HG03159 (cell line): ENCODE results near the gene MGLL.

Experiments used
- ATAC-seq: cut with Tn5 transposase; IDR thresholded peaks from one replicate; pipeline ENCODE4 v1.9.1; 2021; ENCODE audit warnings: mild to moderate bottlenecking, moderate library complexity; ENCODE audit not compliant: unreplicated experiment

Gene MGLL

DNA sequence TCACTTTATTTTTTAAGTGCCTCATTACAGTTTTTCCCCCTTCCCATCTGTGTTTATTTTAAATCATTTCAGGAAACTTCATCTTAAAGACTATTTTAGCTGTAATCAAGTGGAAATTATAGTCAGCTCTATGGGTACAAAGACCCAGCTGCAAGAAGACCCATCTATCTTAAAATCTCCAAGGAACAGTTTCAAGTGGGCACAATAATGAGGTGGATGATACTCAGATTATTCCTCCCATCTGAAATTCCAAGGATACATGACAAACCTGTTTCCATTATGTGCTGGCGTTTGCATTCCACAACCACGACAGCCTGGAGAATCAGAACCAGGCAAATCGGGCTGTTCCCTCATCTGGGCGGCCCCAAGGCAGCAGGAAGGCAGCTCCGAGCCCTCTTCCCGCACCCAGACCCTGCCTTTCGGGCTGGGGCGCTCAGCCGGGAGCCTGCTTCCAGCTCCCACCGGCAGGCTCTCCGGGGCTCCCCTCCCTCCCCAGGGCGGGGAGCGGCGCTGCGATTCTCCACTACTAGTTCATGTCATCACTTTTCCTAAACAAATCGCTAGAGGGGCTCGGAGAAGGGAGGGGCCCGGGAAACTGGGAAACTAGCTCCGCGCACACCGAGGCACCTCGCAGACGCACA lies at the start of gene MGLL:
Gene MGLL, minus strand, starts transcription at position 475 of the 641 bp plus-strand sequence. Its CDS starts 197 bp downstream, at position 278.
- peak; percentile 3 for ATAC-seq

DNA sequence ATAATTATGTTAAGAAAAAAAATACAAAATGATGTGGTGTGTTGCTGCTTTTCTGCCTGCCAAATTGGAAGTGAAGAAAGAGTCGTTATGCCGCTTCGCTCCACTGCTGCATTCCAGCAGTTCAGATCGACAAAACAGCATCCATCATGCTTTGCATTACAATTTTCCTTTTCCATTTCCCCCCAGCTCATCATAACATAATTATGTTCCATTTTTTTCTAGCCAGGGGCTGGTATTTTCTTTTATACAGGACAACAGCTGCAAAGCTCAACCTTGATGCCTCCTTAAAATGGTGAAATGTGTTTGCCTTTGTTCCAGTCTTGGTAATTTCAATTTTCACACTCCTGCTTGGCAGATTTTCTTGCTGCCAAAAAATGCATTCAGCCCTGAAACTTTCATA lies 47.8 kb upstream of the MGLL start:
- no peak for ATAC-seq

DNA sequence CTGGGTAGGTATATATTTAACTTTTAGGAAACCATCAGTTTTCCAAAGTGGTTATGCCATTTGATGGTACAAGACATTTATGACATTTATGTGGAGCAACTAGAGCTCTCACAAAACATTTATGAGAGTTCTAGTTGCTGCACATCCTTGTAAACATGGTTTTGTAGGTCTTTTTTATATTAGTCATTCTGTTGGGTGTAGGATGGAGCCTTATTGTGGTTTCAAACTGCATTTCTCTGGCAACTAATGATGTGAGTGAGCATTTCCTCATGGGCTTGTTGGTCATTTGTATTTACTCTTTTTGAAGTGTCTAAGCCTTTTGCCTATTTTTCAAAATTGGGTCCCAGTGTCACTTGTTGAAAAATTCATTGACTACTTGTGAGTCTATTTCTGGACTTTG lies 45.7 kb upstream of the MGLL start:
- ATAC-seq, result no peak

DNA sequence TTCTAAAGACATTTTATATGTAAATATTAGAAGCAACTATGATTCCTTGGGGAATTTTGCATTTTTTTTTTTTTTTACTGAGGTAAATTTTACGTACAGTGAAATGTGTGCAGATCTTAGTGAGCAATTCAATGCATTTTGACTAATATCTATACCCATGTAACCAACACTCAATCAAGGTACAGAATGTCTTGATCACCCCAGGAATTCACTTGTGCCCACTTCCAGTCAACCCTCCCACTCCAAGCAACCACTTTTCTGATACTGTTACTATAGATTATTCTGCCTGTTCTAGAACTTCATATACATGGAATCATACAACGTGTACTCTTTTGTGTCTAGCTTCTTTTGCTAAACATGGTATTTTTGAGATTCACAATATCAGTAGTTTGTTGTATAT lies 45.1 kb upstream of the MGLL start:
- no peak for ATAC-seq

DNA sequence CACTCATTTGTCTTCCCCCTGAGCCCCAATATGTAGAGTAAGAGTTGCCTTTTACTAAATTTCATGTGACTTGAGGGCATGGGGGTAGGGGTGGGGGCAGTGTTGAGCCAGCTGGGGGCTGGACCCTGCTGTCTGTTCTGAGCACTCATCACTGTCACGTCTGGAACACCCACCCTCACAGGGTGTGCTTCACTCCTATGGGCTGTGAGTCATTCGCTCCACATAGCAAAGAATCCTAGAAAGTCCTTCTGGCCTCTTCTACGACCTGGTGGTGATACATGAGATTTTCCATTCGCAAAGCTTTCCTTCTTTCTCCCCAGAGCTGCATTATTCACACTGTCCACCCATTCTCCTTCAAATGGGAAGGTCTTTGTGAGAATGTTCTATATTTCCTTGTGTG lies 43.6 kb upstream of the MGLL start:
- no peak for ATAC-seq

DNA sequence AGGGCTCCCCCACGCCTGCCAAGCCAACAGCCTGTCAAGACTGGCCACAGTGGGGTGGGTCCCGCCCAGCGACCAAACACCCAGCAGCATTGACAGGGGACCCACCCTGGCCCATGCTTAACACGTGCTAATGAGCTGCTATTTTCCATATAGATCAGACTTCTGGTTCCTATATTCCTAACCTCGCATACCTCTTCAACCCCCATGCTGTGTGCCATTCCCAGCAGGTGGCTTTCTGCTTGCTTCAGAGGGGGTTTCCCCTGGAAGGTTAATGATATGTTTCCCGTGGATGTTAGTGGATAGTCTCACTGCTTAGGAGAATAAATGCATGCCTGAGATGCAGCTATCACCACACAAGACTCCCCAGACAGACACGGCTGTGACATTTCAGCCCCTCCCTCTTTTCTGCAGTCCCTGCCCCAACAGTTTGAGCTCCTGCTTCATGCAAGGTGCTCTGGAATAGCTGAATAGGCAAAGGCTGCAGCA lies 37.9 kb upstream of the MGLL start:
- ATAC-seq, result no peak

DNA sequence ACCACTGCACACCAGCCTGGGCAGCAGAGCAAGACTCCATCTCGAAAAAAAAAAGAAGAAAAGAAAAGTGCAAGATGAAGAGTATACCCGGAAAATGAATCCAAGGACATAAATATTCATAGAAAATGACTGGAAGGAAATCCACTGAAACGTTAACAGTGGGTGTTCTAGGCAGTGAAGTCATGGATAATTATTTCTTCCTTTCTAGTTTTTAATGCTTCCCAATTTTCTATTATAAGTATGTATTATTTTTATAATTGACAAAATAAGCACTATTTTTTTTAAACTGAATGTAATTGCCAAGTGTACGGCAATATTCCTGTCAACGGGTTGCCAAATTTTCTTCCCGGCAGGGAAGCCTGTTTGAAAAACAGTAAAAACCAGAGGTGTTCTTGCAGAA lies 37.4 kb upstream of the MGLL start:
- no peak for ATAC-seq

DNA sequence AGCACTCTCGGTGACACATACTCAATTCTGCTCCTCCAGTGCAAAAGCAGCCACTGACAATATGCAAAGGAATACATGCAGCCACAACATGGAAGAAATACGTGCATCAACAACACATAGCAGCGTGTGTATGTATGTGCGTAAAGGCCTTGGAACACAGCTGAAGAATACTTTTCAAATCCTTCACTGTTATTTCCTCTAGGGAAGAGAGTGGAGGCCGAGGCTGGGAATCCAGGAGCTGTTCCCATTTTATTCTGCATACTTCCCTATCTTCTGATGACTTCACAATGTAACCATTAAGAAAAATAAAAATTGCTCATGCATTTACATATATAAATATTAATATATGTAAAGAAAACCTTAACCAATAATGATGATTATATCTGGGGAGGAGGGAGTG lies 36.6 kb upstream of the MGLL start:
- ATAC-seq, result no peak

DNA sequence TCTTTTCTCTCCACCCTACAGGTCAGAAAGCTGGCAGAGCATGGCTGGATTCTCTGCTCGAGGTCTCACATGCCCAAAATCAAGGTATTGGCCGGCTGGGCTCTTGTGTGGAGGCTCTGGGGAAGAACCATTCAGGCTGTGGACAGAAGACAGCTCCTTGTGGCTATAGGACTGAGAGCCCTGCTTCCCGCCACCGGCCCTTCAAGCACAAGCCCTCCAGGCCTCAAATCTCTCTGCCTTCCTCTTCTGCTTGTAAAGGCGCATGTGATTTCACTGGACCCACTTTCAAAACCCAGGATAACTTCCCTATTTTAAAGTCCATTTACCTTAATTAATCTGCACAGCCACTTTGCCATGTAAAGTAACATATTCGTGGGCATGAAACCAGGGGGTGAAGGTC lies 36.2 kb upstream of the MGLL start:
- no peak for ATAC-seq

DNA sequence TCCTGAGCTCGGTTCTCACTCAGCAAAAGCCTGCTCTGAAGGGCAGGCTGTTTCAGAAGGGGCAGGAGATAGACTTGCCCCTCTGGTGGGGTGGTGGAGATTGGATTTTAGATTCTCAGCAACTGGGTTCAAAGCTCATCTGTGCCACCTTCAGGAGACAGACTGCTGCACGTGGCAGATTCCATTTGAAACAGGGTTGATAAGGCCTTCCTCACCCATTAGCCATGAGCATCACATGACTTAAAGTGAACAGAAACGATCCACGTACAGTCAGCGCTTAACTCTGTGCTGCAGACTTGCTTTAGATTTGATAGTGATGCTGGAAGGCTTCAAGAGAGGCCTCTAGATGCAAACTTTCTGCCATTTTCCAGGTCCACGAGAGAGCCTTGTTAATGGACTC lies 35.0 kb upstream of the MGLL start:
- no peak for ATAC-seq

DNA sequence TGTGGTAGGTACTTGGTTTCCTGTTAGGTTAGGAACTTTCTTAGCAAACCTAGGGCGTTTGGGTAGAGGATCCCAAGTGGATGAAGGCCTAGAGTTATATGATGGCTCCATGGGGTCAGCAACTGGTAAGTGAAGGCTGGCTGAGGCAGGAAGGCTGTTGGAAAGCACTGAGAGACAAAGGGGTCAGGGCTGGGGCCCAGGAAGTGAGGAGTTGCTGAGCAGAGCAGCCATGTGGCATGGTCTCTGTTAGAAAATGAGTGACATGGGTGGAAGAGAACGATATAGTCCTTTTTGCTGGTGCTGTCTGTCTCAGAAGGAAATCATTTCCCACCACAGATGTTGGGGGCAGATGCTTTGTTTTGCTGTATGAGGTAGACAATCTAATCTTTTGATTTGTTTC lies 34.5 kb upstream of the MGLL start:
- ATAC-seq, result no peak

DNA sequence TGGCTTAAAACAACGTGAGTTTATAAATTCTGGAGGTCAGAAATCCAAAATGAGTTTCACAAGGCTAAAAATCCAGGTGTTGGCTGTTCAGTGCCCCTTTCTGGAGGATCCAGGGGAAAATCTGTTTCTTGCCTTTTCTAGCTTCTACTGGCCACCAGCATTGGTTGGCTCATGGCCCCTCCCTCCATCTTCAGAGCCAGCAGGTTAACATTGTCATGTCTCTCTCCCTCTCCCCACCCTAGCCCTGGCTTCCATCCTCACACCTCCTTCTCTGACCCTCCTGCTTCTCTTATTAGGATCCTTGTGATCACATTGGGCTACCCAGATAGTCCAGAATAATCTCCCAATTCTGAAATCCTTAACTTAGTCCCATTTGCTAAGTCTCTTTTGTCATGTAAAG lies 32.9 kb upstream of the MGLL start:
- no peak for ATAC-seq

DNA sequence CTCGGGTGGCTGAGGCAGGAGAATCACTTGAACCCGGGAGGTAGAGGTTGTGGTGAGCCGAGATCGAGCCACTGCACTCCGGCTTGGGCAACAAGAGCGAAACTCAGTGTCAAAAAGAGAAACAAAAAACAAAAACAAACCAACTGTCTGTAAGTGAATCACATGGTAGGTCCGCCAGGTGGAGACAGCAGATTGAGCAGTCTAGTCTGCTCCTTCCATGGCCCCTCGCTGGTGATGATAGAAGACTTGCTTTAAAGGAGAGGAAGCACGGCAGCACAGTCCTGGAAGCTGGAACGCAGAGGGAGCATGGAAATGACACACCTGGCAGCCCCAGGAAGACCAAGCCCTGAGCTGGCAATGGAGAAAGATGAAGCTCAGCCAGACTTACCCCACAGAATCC lies 31.4 kb upstream of the MGLL start:
- ATAC-seq, result no peak

DNA sequence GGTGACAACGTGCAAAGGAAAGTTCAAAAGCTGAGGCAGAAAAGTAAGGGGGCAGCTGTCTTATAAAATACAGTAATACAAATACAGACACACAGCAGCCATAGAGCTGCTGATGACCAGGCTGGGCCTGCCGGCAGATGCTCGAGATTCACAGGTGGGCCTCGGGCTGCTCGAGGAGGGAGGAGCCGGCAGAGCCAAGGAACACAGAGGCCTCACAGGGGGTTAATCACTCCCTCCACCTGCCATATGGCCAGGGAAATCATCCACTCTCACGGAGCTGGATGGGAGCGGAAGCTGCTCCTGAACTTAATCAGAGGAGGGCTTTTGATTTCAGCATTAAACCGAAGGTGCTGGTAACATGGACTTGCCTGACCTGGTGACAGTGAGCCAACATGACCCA lies 29.6 kb upstream of the MGLL start:
- ATAC-seq, result no peak

DNA sequence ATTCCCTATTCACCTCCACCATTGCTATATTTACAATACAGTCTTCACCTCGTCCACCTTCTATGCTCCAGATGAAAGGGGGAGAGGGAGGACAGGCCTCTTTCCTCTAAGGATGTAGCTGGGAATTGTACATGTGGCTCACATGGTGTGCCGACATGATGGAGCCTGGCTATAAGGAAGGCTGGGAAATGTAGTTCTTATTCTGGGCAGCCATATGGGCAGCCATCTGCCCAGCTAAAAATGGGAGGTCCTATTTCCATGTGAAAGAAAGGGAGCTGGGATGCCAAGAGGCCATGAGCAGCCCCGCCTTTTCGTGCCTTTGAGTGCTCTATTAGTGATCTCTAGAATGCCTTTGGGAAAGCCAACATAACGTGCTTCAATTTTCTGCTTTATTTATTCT lies 27.1 kb upstream of the MGLL start:
- no peak for ATAC-seq

DNA sequence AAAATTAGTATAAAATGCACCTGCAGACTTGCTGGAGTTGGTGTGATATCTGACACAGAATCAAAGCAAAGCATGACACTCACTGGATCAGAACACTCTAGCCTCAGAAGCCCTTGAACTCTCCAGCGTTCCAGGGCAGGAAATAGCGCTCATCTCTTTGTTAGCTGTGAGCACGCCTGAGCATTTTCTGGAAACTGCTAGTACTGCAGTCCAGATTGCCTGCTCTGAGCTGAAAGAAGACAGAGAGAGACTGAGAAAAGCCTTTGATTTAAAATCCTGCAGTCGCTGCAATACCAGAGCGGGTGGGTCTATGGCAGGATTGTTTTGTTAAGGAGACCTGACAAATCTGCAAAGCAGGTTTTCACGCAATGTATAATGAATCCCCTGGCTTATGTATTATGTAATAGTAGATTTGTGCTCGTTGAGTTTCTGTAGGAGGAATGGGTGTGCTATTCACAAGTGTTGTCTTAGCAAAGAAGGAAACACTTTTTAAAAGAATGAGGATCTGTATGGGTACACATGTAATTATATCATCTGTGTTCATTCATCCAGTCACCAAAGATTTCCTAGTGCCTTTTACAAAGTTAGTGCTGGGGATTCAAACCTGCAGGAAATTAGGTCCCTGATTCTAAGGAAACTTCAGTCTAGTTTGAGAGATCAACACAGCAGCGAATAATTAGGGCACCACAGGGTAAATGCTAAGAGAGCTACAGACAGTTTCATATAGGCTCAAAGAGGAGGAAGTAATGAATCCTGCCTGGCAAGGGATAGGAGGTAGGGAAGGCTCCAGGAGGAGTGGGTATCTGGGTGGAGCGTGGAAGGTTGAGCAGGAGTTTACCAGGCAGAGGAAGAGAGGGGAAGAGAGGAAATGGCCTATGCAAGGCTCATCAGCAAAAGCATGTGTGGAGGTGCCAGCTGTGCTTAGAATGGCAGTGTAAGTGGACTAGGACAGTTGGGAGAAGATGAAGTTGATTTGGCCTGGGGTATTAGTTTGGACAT lies 26.1 kb upstream of the MGLL start:
- no peak for ATAC-seq

DNA sequence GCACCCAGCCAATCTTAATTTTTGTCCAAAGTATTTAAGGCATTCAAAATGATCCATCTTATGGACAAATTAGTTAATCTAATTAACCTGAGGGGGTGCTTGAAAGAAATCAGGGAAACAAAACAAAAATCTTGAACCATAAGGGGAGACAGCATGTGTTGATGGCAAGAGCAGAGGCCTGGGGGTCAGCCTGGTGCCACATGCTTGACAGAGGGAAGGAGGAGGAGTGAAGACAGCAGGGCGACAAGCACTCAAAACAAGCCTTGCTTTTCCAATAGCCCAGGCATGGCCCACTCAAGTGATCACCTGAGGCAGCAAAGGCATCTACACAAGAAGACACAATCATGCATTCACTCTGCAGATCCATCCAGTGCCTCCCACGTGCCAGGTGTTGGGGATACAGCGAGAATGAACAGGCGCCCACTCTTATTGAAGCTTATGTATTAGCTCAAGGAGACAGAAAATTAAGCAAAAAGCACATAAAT lies 25.0 kb upstream of the MGLL start:
- no peak for ATAC-seq

DNA sequence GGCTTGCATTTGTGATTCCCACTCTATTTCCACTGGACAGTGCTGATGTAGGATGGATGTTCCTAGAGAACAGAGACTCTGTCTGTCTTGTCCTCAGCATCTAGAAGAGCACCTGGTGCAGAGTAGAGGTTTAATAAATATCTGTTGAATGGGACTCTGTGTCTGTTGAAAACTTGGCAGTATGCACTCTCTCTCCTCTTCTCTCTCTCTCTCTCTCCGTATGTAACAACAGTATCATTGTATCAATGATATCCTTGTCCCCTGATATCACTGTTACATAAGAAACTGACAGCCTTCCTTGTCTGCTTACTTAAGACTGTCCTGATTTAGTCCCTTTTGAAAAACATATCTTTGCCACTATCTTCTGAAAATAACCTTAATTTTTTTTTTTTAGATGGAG lies 24.3 kb upstream of the MGLL start:
- ATAC-seq, result no peak

DNA sequence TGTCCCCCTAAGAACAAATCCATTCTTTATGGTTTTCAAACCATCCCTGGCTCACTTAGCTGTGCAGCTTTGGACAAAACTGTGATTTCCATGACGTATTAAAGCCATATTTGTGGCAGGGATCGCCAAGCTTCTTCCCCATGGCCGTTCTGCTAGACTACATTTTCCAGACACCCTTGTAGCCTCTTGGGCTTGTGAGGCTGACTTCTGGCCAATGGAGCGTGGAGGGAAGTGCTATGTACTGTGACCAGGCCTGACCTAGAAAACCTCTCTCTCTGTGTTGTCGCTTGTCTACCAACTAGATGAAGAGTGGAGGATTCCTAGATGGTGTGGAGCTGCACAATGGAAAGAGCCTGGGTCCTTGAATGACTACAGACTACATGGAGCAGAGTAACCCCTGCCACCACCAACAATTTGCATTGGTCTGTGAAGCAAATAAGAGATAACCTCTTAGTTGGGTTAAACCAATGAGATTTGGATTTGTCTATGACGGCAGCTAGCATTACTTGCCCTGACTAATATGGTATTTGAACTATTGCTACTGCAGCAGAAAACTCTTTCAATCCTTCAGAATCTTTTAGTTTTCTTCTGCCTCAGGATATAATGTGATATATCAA lies 22.1 kb upstream of the MGLL start:
- peak; percentile 50 for ATAC-seq

DNA sequence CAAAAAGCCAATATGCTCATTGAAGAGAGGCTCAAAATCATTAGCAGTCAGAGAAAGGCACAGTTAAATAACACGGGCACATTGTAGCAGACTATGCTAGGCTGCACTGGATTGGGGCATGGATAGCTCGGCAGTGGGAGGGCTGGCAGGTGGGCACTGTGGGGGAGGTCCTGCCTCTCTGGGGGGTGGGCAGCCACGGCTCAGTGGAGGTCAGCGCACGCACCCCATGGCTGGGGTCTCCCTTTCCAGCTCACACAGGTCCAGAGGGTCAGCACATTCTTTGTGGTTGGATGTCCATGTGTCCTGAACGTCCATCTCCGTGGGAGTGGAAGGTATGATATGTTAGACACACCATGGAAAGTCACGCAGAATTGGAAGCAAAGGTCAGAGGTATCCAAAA lies 18.4 kb upstream of the MGLL start:
- ATAC-seq, result no peak

DNA sequence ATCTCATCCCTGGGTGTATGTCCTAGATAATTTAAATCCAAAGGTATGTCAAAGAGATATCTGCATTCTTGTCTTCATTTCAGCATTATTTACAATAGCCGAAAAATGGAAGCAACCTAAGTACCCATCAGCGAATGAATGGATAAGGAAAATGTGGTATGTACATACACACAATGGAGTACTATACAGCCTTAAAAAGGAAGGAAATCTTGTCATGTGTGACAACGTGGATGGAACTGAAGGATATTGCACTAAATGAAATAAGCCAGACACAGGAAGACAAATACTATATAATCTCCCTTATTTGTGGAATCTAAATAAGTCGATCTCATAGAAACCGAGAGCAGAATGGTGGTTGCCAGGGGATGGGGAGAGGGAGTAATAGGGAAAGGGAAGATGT lies 16.8 kb upstream of the MGLL start:
- ATAC-seq, result no peak
